ENCODE results near the gene NPLOC4. TPM values are rescaled to one million over a fixed set of nuclear protein-coding genes. Genes with fewer than 3 reads are reported as not detected.
A peak's percentile ranks its signal among the peaks of the same experiment; 100 is the strongest.

The NPLOC4 gene
- total and polyA plus RNA-seq, 2 of the 13 experiments (the other 11 are each of a cell fraction or from before 2014, with no cell fraction given) = 57.0 to 97.0 TPM

DNA sequence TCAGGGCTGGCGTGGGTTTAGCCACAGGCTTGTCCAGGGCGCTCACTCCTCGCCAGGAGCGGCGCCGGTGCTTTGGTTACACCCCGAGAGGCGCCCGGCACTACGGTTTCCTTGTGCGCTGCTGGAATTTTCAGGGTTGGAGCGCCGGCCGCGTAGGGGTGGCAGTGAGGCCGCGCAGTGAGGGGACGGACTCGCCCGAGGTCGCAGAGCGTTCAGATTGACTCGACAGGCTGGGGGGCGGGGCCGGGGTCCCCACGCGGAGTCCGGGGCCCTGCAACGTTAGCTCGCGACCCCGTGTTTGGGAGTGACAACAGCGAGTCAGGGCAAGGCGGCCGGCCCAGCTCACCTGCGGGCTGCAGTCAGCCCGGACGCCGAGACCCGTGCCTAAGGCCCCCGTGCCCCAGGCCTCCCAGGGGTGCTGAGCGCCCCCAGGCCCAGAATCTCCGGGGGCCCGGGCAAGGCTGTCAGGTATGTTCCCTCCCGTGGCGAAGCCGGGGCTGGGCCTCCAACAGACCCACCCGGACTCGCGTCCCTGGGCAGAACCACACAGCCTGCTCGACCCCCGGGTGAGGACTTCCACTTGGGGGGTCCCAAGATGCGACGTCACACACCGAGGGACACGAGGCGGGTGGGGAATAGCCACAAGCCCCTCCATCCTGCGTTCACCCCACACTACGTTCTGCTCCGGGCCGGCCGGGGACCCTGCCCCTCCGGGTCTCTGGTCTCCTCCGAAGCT, 123.0 kb downstream of the NPLOC4 start (continued):
- TF ChIP-seq, protein P1, sequence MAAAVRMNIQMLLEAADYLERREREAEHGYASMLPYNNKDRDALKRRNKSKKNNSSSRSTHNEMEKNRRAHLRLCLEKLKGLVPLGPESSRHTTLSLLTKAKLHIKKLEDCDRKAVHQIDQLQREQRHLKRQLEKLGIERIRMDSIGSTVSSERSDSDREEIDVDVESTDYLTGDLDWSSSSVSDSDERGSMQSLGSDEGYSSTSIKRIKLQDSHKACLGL (CRISPR knock-in tag; IDR thresholded peaks at IDR 0.05) = peak; percentile 56; the same call in 1 of the 2 replicates
- TF ChIP-seq ZFY (CRISPR knock-in tag; IDR thresholded peaks at IDR 0.05) (peak; percentile 73), CBX5 (CRISPR knock-in tag; IDR thresholded peaks at IDR 0.05; ENCODE audit: borderline replicate concordance) (no peak), ZNF501 (CRISPR knock-in tag; IDR thresholded peaks at IDR 0.05) (peak; percentile 84), BRF2 (CRISPR knock-in tag; IDR thresholded peaks at IDR 0.05) (0 out of 2 replicates have a peak, but pooled peaks have one; percentile 69), SP5 (CRISPR knock-in tag; IDR thresholded peaks at IDR 0.05; ENCODE audit: borderline replicate concordance, low read depth) (0 out of 2 replicates have a peak, but pooled peaks have one; percentile 46), CREB3 (CRISPR knock-in tag; IDR thresholded peaks at IDR 0.05) (0 out of 2 replicates have a peak, but pooled peaks have one; percentile 28), NFE2L2 (IDR thresholded peaks at IDR 0.05; ENCODE audit: low read length) (no peak), SNAPC2 (CRISPR knock-in tag; IDR thresholded peaks at IDR 0.05) (0 out of 2 replicates have a peak, but pooled peaks have one; percentile 38), HNF4A (CRISPR knock-in tag; IDR thresholded peaks at IDR 0.05) (no peak), POLR2AphosphoS2 (IDR thresholded peaks at IDR 0.05; ENCODE audit: low read depth, low read length) (no peak), NFATC3 (CRISPR knock-in tag; IDR thresholded peaks at IDR 0.05) (no peak), MXI1 (IDR thresholded peaks at IDR 0.05; ENCODE audit: borderline replicate concordance, low read depth, low read length) (0 out of 3 replicates have a peak, but pooled peaks have one; percentile 32), ZNF572 (CRISPR knock-in tag; IDR thresholded peaks at IDR 0.05) (peak; percentile 86; the same call in 1 of the 2 replicates), CAMTA2 (CRISPR knock-in tag; IDR thresholded peaks at IDR 0.05; ENCODE audit: borderline replicate concordance) (no peak), ZNF547 (CRISPR knock-in tag; IDR thresholded peaks at IDR 0.05) (peak; percentile 63; the same call in 1 of the 2 replicates), AGO2 (optimal IDR thresholded peaks at IDR 0.05; ENCODE audit: low read depth, low read length) (peak; percentile 63), CEBPB (IDR thresholded peaks at IDR 0.05; ENCODE audit: borderline replicate concordance, low read depth, low read length) (no peak), ZNF451 (CRISPR knock-in tag; IDR thresholded peaks at IDR 0.05) (peak; percentile 10; the same call in 1 of the 2 replicates), TOPORS (CRISPR knock-in tag; IDR thresholded peaks at IDR 0.05) (peak; percentile 84; the same call in 1 of the 2 replicates), POGZ (CRISPR knock-in tag; IDR thresholded peaks at IDR 0.05) (0 out of 2 replicates have a peak, but pooled peaks have one; percentile 13), HES4 (CRISPR knock-in tag; IDR thresholded peaks at IDR 0.05; ENCODE audit: borderline replicate concordance) (no peak), ZNF639 (CRISPR knock-in tag; conservative IDR thresholded peaks at IDR 0.05) (no peak; the same call in 1 of the 2 replicates), RXRA (CRISPR knock-in tag; IDR thresholded peaks at IDR 0.05) (peak; percentile 35), NPAS2 (CRISPR knock-in tag; IDR thresholded peaks at IDR 0.05; ENCODE audit: borderline replicate concordance) (no peak)
- TF ChIP-seq, protein P2, sequence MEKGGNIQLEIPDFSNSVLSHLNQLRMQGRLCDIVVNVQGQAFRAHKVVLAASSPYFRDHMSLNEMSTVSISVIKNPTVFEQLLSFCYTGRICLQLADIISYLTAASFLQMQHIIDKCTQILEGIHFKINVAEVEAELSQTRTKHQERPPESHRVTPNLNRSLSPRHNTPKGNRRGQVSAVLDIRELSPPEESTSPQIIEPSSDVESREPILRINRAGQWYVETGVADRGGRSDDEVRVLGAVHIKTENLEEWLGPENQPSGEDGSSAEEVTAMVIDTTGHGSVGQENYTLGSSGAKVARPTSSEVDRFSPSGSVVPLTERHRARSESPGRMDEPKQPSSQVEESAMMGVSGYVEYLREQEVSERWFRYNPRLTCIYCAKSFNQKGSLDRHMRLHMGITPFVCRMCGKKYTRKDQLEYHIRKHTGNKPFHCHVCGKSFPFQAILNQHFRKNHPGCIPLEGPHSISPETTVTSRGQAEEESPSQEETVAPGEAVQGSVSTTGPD (CRISPR knock-in tag; IDR thresholded peaks at IDR 0.05) = peak; percentile 2; the same call in 1 of the 2 replicates

Measured in HepG2 (cell line).